Gastrocnemius medialis (tissue), 4 donors: ENCODE results near the gene FREM2. TPM values are rescaled to one million over a fixed set of nuclear protein-coding genes. Genes with fewer than 3 reads are reported as not detected.

Source experiments
- ATAC-seq, 2 donors: fragments of 150-250 bp; one replicate each; pipeline ENCODE4 v1.9.1; 2016
- DNase-seq, 2 donors: peaks; one replicate each; pipeline ENCODE4 v3.0.0-alpha.2; 2019
- H3K27ac ChIP-seq, 4 donors: fragments of 200-600 bp; sonication (generic); 1 replicate in 1 of 4; 2 replicates in 3 of 4; pipeline ENCODE4 v1.5.1; 2016 to 2018; ENCODE audit warnings: mild to moderate bottlenecking in 2 of 4, moderate library complexity in 1 of 4
- H3K27me3 ChIP-seq, 3 donors: fragments of 200-600 bp; sonication (generic) in 2 of 3; 1 replicate in 1 of 3; 2 replicates in 2 of 3; pipeline versions ENCODE4 v1.5.1 to v1.6.0; 2016 to 2019; ENCODE audit warnings: mild to moderate bottlenecking in 1 of 3, moderate library complexity in 1 of 3
- H3K36me3 ChIP-seq, 2 donors: fragments of 200-600 bp; sonication (generic) in 1 of 2; one replicate each; pipeline ENCODE4 v1.5.1; 2017 to 2018
- H3K4me1 ChIP-seq, 2 donors: fragments of 200-600 bp; sonication (generic) in 1 of 2; one replicate each; pipeline ENCODE4 v1.5.1; 2016 to 2017; ENCODE audit warnings: mild to moderate bottlenecking in 2 of 2
- H3K4me3 ChIP-seq, 4 donors: fragments of 200-600 bp; sonication (generic) in 3 of 4; 1 replicate in 1 of 4; 2 replicates in 3 of 4; pipeline ENCODE4 v1.5.1; 2016 to 2019; ENCODE audit warnings: mild to moderate bottlenecking in 2 of 4
- H3K9me3 ChIP-seq, 3 donors: fragments of 200-600 bp; sonication (generic) in 2 of 3; 1 replicate in 1 of 3; 2 replicates in 2 of 3; pipeline ENCODE4 v1.5.1; 2016 to 2019
- POLR2A ChIP-seq, 2 donors: fragments of 450-650 bp; IDR thresholded peaks; one replicate each; pipeline ENCODE4 v1.6.1; 2017; ENCODE audit warnings: antibody characterized with exemption in 2 of 2, mild to moderate bottlenecking in 2 of 2, moderate library complexity in 2 of 2
- in situ Hi-C, 4 donors: fragments of 200-750 bp; cut with MboI; loops; one replicate each; pipeline versions ENCODE4 v1.15.0 to v1.8.0; 2017; ENCODE audit warnings: low sequenced_read_pairs in 4 of 4
- intact Hi-C: fragments of 100-400 bp; cut with DNase I; formaldehyde crosslinking; loops from one replicate; pipeline ENCODE4 v1.15.1; 2023; ENCODE audit warnings: low total_unique reads
- total RNA-seq, 4 donors: library from RNA; depleted of rRNA; stranded (reverse); fragments of >200 nt; gene quantifications; one replicate each; pipeline versions ENCODE4 v1.1.0 to v1.2.3, GENCODE V29; 2016
- TF ChIP-seq, protein P1 (sequence below), 5 experiments: fragments of 450-650 bp in 3 of 5; fragments of 200-600 bp in 2 of 5; sonication (generic) in 2 of 5; IDR thresholded peaks in 4 of 5; conservative IDR thresholded peaks in 1 of 5; 1 replicate in 4 of 5; 2 replicates in 1 of 5; pipeline ENCODE4 v1.5.1; 2016 to 2019; ENCODE audit warnings: antibody characterized with exemption in 5 of 5, mild to moderate bottlenecking in 3 of 5, moderate library complexity in 3 of 5

The FREM2 gene
- total RNA-seq, 4 donors from 2014 or later: 1.3 to 6.4 (median 2.4) TPM

GRCh38 chr13:38662362-38662761 is 24.5 kb upstream of the FREM2 start:
- no peaks in the 10 kb centered on the region for H3K9me3 ChIP-seq
- no peak for DNase-seq
- H3K27ac ChIP-seq: no peak overlapping the region
- no peaks in the 10 kb centered on the region for H3K4me1 ChIP-seq
- no peak overlapping the region for H3K4me3 ChIP-seq
- H3K36me3 ChIP-seq: no peaks in the 10 kb centered on the region
- in situ Hi-C loops (no loop called here), intact Hi-C loops (no loop called here)
- TF ChIP-seq, protein P1, sequence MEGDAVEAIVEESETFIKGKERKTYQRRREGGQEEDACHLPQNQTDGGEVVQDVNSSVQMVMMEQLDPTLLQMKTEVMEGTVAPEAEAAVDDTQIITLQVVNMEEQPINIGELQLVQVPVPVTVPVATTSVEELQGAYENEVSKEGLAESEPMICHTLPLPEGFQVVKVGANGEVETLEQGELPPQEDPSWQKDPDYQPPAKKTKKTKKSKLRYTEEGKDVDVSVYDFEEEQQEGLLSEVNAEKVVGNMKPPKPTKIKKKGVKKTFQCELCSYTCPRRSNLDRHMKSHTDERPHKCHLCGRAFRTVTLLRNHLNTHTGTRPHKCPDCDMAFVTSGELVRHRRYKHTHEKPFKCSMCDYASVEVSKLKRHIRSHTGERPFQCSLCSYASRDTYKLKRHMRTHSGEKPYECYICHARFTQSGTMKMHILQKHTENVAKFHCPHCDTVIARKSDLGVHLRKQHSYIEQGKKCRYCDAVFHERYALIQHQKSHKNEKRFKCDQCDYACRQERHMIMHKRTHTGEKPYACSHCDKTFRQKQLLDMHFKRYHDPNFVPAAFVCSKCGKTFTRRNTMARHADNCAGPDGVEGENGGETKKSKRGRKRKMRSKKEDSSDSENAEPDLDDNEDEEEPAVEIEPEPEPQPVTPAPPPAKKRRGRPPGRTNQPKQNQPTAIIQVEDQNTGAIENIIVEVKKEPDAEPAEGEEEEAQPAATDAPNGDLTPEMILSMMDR (IDR thresholded peaks at IDR 0.05 in 4 of 5, conservative IDR thresholded peaks at IDR 0.05 in 1 of 5): no peak
- no peak for TF ChIP-seq POLR2A (IDR thresholded peaks at IDR 0.05)
- H3K27me3 ChIP-seq: no peaks in the 10 kb centered on the region
- ATAC-seq: no peak

- DNase-seq: no peak
- no peak for TF ChIP-seq POLR2A (IDR thresholded peaks at IDR 0.05)
- TF ChIP-seq, protein P1 (IDR thresholded peaks at IDR 0.05 in 4 of 5, conservative IDR thresholded peaks at IDR 0.05 in 1 of 5): no peak
- no peaks in the 10 kb centered on the region for H3K4me1 ChIP-seq
- intact Hi-C loops: no loop called here
- H3K27ac ChIP-seq: no peak overlapping the region
- no peak overlapping the region for H3K4me3 ChIP-seq
- ATAC-seq: no peak
- no peaks in the 10 kb centered on the region for H3K27me3 ChIP-seq
- H3K36me3 ChIP-seq: no peaks in the 10 kb centered on the region
- H3K9me3 ChIP-seq: no peaks in the 10 kb centered on the region
- in situ Hi-C loops: no loop called here
Measured at GRCh38 chr13:38664906-38665305, 22.0 kb upstream of the FREM2 start.

DNA sequence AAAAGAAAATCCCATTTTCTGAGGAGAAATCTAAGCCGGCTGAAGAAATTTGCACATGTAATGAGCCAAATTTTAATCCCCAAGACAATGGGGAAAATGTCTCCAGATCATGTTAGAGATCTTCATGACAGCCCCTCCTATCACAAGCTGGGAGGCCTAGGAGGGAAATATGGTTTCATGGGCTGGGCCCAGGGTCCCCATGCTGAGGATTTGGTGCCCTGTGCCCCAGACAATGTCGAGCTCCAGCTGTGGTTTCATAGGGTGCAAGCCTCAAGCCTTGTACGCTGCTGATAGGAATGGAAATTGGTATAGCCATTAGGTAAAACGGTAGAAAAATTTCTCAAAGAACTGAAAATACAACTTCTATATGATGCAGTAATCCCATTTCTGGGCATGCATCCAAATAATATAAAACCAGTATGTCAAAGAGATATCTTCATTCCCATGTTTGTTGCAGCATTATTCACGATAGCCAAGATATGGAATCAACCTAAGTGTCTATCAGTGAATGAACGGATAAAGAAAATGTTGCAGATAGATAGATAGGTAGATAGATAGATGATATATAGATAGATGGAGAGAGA is 19.3 kb upstream of the FREM2 start:
- intact Hi-C loops: no loop called here
- in situ Hi-C loops: no loop called here
- H3K36me3 ChIP-seq: no peaks in the 10 kb centered on the region
- H3K27me3 ChIP-seq: peaks cover 0 to under 1% (median 0%) of the 10 kb centered on the region in 3 donors
- H3K9me3 ChIP-seq: no peaks in the 10 kb centered on the region
- ATAC-seq: no peak
- H3K4me3 ChIP-seq: no peak overlapping the region
- TF ChIP-seq, protein P1 (IDR thresholded peaks at IDR 0.05 in 4 of 5, conservative IDR thresholded peaks at IDR 0.05 in 1 of 5): no peak
- TF ChIP-seq POLR2A (IDR thresholded peaks at IDR 0.05): no peak
- no peak for DNase-seq
- H3K27ac ChIP-seq: no peak overlapping the region
- no peaks in the 10 kb centered on the region for H3K4me1 ChIP-seq

GRCh38 chr13:38669234-38669964 is 17.5 kb upstream of the FREM2 start:
- peaks cover 0 to 4% (median 0%) of the 10 kb centered on the region in 3 donors for H3K27me3 ChIP-seq

More at GRCh38 chr13:38669234-38669964, 17.5 kb upstream of the FREM2 start:
- Histone ChIP-seq H3K36me3 (no peaks in the 10 kb centered on the region), H3K4me1 (no peaks in the 10 kb centered on the region), H3K9me3 (no peaks in the 10 kb centered on the region), H3K27ac (no peak overlapping the region), H3K4me3 (no peak overlapping the region)
- DNase-seq: no peak
- no peak for ATAC-seq
- in situ Hi-C loops: no loop called here
- TF ChIP-seq, protein P1 (IDR thresholded peaks at IDR 0.05 in 4 of 5, conservative IDR thresholded peaks at IDR 0.05 in 1 of 5): no peak
- TF ChIP-seq POLR2A (IDR thresholded peaks at IDR 0.05): no peak
- intact Hi-C loops: no loop called here
